OCI-LY3 (cell line): ENCODE measurements around the gene USP2.

Experiments used
- CTCF ChIP-seq: fragments of 200-600, 300-600 bp; sonication (generic); IDR thresholded peaks from 2 replicates; pipeline ENCODE4 v1.5.1; 2014; ENCODE audit warnings: antibody characterized with exemption, low read length, low read depth
- EZH2phosphoT487 ChIP-seq: fragments of 200-600 bp; shearing (Covaris generic); IDR thresholded peaks from 2 replicates; pipeline ENCODE4 v1.6.1; 2018; ENCODE audit warnings: antibody characterized with exemption, mixed run types, low read depth

GRCh38 chr11:119419834-119420492 lies 38.5 kb upstream of the USP2 start:
- TF ChIP-seq CTCF (no peak), EZH2phosphoT487 (no peak)
